DMS79 (cell line): ENCODE measurements around the gene CENPW.

Experiments
- DNase-seq: peaks from one replicate; lab custom pipeline; 2025; lab: John Stamatoyannopoulos, UW

The CENPW gene

GRCh38 chr6:126339796-126340609 is at the start of gene CENPW:
Gene CENPW (plus strand): TSS chr6:126340115. CDS start chr6:126340274, 159 bp downstream.
- DNase-seq: peak; percentile 83

GRCh38 chr6:126293891-126294524 is 45.9 kb upstream of the CENPW start:
- DNase-seq: no peak

GRCh38 chr6:126300126-126300525 is 39.8 kb upstream of the CENPW start:
- no peak for DNase-seq

- no peak for DNase-seq
These were observed 39.2 kb upstream of the CENPW start for GRCh38 chr6:126300735-126301134.

GRCh38 chr6:126302191-126302590 is 37.7 kb upstream of the CENPW start:
- no peak for DNase-seq

GRCh38 chr6:126307849-126308248 is 32.1 kb upstream of the CENPW start:
- no peak for DNase-seq

- DNase-seq: no peak
These were observed 31.6 kb upstream of the CENPW start for GRCh38 chr6:126308362-126308761.

- no peak for DNase-seq
These were observed 27.8 kb upstream of the CENPW start for GRCh38 chr6:126312013-126312665.

- DNase-seq: no peak
These were observed 26.0 kb upstream of the CENPW start for GRCh38 chr6:126313941-126314340.

- DNase-seq: no peak
These were observed 21.1 kb upstream of the CENPW start for GRCh38 chr6:126318797-126319196.

GRCh38 chr6:126333729-126334128 is 6.2 kb upstream of the CENPW start:
- no peak for DNase-seq

- no peak for DNase-seq
These were observed 4.7 kb upstream of the CENPW start for GRCh38 chr6:126335210-126335609.

GRCh38 chr6:126337323-126337722 is 2.6 kb upstream of the CENPW start:
- no peak for DNase-seq

- no peak for DNase-seq
These were observed 1.2 kb downstream of the CENPW start for GRCh38 chr6:126341126-126341525.

- no peak for DNase-seq
These were observed 4.3 kb downstream of the CENPW start for GRCh38 chr6:126344181-126344580.

- no peak for DNase-seq
These were observed 12.0 kb downstream of the CENPW start for GRCh38 chr6:126351960-126352359.

GRCh38 chr6:126352514-126352913 is 12.6 kb downstream of the CENPW start:
- no peak for DNase-seq

- no peak for DNase-seq
These were observed 16.6 kb downstream of the CENPW start for GRCh38 chr6:126356526-126356925.

- no peak for DNase-seq
These were observed 20.1 kb downstream of the CENPW start for GRCh38 chr6:126359936-126360537.

GRCh38 chr6:126361832-126362440 is 22.0 kb downstream of the CENPW start:
- DNase-seq: no peak

GRCh38 chr6:126367849-126368248 is 27.9 kb downstream of the CENPW start:
- DNase-seq: no peak

- DNase-seq: no peak
These were observed 32.7 kb downstream of the CENPW start for GRCh38 chr6:126372626-126373025.
